NCI-H510A (cell line): Measurements from ENCODE around the gene CHD8.
"Not testable (repeated sequence)": the region's sequence is repeated elsewhere in the genome, so short reads cannot be mapped to it uniquely, and the experiment has no call there.

Experiments
- DNase-seq: peaks from one replicate; lab custom pipeline; 2025; lab: John Stamatoyannopoulos, UW

The CHD8 gene, protein sequence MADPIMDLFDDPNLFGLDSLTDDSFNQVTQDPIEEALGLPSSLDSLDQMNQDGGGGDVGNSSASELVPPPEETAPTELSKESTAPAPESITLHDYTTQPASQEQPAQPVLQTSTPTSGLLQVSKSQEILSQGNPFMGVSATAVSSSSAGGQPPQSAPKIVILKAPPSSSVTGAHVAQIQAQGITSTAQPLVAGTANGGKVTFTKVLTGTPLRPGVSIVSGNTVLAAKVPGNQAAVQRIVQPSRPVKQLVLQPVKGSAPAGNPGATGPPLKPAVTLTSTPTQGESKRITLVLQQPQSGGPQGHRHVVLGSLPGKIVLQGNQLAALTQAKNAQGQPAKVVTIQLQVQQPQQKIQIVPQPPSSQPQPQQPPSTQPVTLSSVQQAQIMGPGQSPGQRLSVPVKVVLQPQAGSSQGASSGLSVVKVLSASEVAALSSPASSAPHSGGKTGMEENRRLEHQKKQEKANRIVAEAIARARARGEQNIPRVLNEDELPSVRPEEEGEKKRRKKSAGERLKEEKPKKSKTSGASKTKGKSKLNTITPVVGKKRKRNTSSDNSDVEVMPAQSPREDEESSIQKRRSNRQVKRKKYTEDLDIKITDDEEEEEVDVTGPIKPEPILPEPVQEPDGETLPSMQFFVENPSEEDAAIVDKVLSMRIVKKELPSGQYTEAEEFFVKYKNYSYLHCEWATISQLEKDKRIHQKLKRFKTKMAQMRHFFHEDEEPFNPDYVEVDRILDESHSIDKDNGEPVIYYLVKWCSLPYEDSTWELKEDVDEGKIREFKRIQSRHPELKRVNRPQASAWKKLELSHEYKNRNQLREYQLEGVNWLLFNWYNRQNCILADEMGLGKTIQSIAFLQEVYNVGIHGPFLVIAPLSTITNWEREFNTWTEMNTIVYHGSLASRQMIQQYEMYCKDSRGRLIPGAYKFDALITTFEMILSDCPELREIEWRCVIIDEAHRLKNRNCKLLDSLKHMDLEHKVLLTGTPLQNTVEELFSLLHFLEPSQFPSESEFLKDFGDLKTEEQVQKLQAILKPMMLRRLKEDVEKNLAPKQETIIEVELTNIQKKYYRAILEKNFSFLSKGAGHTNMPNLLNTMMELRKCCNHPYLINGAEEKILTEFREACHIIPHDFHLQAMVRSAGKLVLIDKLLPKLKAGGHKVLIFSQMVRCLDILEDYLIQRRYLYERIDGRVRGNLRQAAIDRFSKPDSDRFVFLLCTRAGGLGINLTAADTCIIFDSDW (N-terminal part only)

DNA sequence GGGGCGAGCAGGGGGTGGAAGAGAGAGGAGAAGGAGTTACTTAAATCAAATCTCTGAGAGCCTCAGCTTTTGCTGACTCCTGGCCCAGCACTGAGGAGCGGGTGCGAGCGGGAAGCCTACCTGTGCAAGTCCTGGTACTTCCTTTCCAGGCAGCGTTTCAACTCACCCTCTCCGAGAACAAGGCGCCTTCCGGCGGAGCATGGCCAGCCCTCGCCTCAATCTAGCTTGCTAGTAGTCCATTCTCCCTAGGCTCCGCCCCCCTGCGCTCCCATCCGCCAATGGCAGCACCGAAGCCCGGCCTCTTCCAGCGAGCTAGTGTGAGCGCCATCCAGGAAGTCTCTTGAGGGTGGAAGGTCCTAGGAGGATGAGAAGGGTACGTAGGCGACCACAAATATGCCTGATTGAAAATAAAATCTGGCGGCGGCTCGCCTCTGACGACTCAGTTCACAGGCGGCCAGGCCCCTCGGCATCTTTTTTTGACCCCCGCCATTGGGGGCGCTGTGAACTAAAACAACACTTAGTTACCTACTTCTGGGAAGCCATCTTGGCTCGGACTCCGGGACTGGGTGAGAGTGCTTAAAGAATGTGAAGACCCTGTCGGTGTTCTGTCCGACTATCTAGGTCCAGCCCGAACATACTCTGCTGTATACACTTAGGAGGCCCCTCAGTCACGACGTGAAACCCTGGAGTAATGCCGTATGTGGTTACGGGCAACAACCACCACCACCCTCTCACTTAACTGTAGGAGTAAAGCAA is at the start of gene CHD8:
TSS of gene CHD8 (minus strand) at position 212 of the 756 bp plus-strand sequence. CDS start 24,480 bp downstream, outside the sequence.
- DNase-seq = peak; percentile 99

DNA sequence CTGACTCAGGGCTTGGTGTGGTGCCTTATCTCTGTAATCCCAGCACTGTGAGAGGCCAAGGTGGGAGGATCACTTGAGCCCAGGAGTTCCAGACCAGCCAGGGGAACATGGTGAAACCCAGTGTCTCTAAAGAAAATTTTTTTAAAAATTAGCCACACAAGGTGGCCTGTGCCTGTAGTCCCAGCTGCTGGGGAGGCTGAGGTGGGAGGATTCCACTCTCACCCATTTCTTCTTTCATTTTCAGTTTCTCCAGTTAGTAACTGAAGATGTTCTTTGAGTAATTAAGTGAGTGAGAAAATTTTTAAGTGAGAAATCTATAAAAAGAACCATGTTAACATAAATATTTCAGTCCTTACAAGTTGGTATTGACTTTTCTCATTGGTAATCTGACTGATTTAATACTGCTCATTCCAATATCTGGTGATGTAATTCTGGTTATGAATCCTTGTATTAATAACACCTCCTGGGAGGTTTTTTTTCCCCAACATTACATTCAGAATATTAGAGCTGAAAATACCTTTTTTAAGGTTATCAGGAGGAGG is 49.2 kb upstream of the CHD8 start:
- no peak for DNase-seq

DNA sequence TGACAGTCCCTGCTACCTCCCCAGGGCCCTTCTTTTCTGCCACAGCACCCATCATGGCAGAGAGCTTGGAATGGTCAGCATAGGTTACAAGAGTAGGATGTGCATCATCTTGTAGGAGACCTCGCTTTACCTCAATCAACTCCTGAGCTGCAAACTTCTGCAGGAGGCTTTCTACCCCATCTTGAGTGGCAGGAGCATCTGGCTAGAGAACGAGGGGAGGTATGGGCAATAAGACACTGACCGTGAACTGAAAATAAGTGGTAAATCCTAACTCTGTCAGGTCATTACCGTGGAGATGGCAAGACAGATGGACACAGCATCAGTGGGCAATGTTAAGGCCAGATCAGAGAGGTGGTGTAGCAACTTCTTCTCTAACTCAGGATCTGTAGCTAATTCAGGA is 47.5 kb upstream of the CHD8 start:
- no peak for DNase-seq

DNA sequence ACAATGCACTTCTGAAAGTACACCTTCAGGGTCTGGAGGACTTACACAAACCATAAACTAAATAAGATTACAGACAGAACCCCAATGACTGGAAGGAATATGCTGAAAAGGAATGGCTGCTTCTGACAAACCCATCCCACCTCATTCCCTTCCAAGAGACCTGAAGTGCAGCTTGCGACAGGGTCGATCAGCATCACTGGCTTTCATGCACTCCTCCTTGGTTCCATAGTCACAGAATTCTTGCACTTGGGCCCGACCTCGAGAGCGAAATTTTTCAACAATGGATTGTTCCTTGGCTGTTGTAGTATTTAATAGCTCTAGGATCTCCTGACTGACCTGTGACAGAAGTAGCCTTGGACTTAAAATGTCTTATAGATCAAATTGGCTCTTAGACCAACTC is 45.6 kb upstream of the CHD8 start:
- no peak for DNase-seq

DNA sequence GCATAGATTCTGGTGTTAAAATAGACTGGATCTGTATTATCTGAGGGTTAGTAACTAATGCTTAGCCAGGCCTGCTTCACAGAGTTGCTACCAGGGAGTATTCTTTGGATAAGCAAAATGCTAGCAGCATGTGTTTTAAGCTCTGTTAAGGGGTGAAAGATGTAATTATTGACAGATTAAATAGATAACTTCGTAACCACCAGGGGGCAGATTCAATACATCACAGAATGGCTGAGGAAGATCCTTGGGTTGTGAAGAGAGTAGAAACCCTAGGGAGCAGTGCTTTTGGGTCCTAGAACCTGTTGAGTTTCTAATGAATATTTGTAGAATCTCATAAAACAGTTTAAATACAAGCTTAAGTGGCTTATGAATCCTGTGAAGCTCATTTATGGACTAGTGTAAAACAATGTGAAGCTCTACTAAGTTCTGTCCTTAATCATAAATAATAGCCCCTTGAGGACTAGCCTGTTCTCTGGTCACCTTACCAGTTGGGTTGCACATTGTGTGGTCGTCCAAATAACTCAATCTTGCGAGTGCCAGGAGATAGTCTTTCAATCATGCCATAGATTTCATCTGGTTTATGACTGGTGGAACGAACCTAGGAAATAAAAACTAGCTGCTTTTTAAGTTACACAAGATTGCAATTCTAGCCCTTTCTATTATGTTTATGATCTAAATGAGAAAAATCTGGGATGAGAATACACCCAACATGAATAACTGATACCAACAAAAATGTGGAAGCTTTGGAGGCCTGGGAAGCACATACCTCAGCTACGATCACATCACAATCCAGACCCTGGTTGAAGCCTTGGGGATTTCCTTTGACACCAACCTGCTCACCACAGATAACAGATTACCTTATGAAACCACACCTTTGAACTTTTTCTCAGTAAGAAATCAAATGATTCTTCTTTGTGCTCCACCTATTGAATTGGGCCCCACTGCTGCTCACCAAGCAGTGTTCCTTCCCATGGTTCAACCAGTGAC is 42.9 kb upstream of the CHD8 start:
- DNase-seq = peak; percentile 11

DNA sequence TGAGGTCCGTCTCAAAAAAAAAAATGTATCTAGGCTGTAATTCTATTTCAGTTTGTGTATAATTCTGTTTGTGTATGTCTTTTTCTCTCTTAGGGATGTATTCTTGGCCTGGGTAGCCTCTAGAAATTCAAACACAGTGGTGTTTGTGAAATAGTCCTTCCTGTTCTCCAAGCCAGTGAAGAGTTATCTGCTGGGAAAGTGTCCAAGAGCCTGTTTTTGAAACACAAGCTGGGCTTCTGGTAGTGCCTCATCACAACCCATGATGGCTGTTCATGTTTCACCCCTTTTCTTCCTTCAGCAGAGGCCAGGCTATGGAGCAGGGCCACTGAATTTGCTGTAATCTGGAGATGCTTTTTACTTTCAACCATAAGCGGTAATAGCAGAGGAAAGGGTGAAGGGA is 40.5 kb upstream of the CHD8 start:
- no peak for DNase-seq

DNA sequence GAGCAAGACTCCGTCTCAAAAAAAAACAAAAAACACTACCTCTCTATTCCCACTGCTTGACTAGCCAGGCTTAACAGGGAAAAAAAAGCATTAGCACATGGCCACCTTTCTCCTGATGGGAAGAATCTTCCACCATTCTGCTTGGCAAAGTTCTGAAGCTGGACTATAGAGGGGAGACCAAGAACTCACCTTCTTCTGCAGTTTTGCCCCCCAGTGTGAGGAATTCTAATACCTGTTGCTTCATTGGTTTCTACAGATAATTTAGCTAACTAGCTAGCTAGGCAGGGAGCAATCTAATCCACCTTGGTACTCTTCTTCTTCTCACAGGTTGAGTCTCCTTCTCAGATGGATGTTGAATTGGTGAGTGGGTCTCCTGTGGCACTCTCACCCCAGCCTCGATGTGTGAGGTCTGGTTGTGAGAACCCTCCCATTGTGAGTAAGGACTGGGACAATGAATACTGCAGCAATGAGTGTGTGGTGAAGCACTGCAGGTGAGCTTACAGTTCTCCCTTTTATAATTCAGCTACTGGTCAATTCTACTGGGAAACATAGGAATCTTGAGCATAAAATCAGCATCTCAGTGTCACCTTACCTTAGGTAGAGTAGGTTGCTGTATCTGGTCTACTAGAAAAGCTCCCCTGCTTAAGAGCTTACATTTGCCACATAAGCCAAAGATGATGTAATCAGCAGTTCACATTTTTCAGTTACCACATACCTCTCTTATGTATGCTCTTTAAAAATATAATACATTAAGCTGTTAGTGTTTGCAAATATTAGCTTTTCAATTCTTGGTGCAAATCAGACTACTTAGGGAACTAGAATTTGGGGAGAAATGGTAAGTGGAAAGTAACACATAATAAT is 39.2 kb upstream of the CHD8 start:
- DNase-seq = no peak

DNA sequence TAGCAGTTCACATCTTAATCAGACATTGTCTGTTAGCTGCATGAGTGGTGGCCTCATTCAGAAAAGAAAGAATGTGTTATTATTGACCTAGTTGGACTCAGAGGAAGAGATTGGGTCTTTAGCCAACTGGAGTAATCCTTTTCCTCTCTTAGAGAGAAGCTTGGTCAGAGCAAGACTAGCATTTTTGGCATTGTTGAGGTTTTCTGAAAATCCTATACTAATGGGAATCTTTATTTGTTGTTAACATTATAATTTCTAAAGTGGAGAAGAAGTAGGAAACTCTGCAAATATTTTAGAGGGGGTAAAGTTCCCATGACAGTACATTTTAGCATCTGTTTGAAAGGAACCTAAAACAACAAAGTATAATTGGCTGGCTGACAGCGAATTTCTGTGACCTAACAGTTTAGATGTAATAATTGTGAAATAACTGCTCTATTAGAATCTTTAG is 30.7 kb upstream of the CHD8 start:
- DNase-seq = no peak

DNA sequence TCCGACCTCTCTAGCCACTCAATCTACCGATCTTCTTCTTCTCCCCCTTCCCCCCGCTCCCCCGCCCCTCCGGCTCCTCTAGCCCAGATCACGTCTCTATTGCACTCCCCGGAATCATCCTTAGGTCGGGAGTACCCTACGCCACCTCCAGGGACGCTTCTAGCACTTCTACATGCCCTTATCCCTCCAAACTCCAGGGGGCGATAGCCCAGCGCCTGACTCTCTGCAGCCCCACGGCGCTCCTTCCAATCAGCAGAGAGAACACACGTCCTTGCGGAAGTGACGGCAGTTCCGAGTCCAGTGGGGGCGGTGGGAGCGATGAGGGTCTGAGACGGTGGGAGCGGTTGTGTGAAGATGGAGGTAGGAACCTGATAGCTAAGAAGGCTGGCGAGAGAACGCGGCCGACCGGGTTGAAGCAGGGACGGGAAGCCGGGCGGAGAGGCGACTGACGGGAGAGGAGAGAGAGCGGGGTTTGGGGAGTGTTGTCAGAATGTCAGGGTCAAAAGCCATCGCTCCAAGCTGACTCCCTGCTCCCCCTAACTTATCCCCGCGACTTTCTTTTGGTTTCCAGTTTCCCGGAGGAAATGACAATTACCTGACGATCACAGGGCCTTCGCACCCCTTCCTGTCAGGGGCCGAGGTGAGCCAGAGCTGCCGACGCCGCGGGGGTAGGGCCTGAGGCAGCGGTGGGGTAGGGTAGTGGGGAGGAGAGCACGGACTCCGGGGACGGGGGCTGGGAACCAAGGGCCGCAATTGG is 21.2 kb upstream of the CHD8 start, which contains the start of the genes RAB2B and TOX4:
TSS of gene RAB2B (minus strand) at position 35 of the 757 bp plus-strand sequence. CDS start 87 bp downstream, outside the sequence.
TSS of gene TOX4 (plus strand) at position 271 of the 757 bp plus-strand sequence. CDS start at position 355, 84 bp downstream.
- DNase-seq = peak; percentile 97

DNA sequence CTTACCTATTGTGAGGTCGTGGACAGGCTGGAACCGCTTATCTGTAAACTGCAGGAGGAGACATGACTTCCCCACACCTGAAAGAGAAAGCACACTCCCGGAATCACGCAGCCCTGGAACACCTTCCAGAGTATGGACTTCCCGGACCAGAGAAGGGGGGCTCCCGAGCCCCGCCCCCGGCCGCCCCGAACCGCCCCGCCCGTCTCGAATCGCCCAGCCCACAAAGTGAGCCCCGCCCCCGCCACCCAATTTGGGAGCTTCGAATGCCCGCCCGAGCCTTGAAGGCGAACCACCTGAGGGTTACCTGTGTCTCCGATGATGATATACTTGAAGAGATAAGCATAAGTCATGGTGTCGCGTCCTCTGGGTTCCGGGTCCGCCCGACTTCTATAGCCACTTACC is 20.6 kb upstream of the CHD8 start:
- no peak for DNase-seq

DNA sequence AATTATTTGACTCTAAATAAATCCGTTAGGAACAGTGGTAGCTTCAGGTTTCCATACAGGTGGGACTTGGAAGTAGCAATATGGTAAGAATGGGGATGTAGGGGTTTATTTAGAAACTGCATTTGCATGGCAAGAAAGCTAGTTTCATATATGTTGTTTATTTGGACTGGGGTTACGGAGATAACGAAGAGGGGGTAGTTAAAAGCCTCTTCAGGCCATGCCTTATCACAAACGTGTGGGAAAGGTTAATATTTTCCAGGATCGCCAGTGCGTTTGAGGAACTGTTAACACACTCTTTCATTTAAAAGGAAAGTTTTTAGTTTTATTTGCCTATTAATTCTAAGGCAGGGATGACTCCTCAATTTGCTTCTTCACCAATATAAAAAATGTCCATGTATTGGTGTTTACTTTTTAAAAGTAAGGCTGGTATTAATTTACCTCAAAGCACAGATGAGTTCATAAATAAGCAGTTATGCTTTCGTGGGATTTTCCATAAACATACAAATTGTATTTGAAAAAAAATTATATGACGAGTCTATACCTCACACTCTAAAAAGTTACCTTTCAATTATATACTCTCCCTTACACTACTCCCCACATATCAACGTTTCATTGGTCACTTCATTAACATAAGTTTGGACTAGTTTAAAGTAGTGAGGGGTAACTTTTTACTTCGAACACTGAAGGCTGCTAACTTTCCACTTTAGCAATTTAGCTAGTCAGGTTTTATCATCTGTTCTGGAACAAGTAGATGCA is 20.0 kb upstream of the CHD8 start:
- DNase-seq = peak; percentile 7

DNA sequence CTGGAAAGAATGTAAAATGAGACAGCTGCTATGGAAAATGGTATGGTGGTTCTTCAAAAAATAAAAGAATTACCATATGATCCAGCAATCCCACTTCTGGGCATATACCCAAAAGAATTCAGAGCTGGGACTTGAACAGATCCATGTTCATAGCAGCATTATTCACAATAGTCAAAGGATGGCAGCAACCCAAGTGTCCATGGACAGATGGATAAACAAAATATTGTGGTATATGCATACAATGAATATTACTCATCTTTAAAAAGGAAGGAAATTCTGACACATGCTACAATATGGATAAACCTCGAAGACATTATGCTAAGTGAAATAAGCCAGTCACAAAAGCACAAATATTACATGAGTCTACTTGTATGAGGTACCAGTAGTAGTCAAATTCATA is 11.7 kb upstream of the CHD8 start:
- no peak for DNase-seq

DNA sequence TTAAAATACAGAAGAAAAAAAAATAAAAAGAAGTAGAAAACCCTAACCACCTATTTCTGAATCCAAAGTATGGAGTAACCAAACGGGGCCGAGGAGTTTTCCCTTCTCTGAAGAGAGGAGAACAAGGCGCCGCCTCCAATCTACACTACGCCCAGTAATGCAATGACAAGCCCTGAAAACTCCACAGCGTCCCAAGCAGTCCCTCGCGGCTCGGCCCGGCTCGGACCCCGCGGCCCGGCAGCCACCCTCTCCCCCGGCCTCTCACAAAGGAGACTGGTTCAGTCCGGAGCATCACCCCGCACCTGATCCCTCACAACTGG is 371 bp downstream of the CHD8 start:
- peak; percentile 21 for DNase-seq

DNA sequence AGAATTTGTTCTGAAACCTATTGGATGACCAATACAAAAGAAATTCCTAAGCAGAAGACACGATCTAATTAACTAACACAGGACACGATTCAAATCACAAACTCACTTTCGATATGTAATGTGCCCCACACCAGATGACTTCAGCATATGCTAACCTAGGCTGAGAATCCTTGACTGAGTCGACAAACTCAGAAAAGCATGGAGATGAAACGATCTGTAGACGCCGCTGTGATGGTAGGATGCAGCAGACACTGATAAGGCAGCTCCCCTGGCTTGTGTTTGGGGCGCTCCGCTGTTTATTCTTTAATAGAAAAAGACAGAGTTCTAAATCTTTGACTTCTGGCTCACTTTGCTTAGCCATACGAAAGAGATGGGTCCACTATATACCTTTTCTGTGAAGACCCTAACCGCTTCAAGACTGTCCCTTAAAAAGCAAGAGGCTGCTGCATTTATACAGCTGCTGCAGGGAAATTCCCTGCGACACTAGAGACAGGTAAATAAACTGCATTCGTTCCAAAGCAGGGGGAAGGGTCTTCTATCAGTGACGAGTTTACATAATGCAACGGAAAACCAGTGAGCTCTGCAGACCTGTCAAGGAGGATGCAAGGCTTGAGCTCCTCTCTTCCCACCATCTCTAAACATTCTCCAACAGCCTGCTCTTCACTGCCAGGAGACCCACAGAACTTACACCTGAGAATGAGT is 929 bp downstream of the CHD8 start:
- peak; percentile 14 for DNase-seq

DNA sequence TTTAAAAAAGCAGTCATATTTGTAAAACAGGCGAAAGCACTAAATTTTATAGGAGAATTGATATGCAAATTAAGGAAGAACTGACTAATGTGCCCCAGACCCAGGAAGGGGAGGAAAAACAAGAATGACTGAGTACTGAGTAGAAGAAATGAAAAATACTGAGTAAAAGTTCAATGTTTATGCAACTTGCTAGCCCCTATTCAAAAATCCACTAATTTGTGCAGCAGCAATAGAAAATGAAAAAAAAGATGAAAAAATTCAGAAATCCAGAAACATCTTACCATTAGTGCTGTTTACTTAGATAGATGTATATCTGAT is 6.1 kb downstream of the CHD8 start:
- DNase-seq = no peak

DNA sequence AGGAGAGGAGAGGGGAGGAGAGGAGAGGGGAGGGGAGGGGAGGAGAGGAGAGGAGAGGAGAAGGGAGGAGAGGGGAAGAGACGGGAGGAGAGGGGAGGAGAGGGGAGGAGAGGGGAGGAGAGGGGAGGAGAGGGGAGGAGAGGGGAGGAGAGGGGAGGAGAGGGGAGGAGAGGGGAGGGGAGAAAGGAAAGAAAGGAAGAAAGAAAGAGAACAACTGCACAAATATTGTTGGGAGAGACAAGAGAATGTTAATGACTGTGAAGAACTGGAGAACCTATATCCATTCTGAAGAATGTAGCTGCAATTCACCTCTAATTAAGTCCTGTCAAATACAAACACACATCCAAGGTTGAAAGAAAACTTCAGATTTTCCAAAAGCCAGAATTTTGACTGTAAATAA is 13.3 kb downstream of the CHD8 start:
- DNase-seq = not testable (repeated sequence)

DNA sequence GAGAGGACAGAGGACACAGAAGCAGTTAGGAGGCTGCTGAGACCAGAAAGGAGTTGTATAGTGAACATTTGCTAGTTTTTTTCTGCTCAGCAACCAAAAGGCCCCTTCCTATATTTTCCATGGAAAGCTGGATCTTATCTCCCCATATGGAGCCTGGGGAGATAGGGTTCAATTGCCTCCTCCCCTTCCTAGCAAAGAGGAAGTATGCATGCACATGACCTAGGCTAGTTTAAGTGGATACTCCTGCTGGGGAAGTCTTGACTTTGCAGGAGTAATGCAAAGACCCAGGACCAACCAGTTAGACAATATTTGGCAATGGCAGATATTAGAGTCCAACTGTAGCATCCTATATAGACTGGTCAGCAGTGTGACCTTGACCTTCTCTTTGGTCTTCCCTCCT is 15.1 kb downstream of the CHD8 start:
- no peak for DNase-seq
